GM04504 (cell line): ENCODE results near the gene PTPRN.
"Not testable (repeated sequence)": the region's sequence is repeated elsewhere in the genome, so short reads cannot be mapped to it uniquely, and the experiment has no call there.

Experiments
- DNase-seq: peaks from one replicate; pipeline ENCODE4 v3.0.0-alpha.2; 2012; ENCODE audit warnings: low read depth

PTPRN gene

DNA sequence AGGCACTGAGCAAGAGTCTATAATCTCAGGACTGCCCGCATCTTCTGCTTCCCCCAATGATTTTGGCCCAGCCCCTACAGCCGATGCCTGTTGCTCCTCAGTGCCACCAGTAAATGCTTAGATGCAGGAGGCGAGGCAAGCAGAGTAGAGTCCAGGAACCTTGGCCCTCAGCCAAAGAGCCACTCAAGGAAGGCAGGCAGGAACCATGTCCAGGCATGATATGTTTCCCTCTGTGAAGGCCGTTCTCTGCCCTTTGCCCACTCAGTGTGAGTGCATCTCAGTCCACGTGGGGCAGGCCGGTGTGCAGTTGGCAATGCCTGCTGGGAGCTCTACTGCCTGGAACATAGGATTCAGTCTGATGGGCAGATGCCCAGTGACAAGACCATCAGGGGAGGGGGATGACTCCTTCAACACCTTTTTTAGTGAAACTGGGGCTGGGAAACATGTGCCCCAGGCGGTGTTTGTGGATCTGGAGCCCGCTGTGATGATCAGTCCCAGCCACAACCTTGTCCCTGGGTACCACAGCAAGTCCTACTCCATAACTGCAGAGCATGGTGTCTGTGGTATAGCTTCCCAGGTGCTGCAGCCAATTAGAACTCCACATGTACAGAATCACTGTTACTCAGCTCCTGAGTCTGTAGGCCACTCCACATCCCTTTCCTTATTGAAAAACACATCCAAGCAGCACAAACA, 39.7 kb downstream of the PTPRN start:
- no peak for DNase-seq

DNA sequence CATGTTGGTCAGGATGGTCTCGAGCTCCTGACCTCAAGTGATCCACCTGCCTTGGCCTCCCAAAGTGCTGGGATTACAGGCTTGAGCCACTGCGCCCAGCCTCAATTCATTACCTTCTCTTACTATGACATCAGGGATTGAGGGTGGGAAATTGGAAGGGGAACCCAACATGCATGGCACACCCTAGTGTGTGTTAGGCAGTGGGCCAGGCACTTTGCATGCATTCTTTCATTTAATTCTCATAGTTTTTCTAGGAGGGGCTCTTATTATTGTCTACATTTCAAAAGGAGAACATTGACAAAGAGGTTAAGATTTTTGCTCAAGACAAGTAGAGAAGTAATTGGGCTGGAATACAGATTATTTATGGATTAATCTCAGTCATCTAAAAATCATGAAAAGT, 40.9 kb downstream of the PTPRN start:
- DNase-seq, result no peak

DNA sequence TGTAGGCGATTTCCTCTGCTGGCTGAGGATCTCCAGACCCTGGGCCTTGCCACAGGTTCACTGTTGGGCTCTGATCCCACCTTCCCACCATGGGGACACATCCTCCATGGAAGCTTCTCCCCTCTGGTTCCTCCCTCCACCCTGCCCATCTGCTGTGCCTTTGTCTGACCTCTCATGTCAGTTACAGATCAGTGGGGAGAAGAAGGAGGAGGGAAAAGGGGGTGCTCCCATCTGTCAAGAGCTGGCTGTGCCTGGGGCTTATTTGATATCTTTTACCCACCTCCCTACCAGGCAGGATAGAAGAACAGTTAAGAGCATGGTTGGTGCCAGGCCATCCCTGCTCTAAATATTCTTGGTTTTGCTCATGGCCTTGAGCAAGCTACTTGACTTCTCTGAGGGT, 42.3 kb downstream of the PTPRN start:
- DNase-seq, result no peak

DNA sequence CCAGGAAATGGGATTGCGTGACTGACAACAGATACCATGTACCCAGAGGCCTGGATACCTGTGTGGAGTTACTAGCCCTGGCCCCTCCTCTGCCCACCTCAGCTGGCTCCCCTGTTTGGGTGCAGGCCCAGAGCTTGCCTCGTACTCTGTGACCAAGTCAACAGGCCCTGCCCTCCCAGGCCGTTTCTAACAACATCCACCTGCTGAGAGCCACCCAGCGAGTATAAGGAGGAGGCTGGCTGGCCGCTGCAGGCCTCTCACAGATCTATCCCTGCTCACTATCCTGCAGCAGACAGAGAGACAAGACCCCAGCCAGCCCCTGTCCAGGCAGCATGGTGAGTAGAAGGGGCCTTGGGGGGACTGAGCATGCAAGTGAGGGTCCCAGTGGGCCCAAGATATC, 43.0 kb downstream of the PTPRN start:
- DNase-seq, result no peak

DNA sequence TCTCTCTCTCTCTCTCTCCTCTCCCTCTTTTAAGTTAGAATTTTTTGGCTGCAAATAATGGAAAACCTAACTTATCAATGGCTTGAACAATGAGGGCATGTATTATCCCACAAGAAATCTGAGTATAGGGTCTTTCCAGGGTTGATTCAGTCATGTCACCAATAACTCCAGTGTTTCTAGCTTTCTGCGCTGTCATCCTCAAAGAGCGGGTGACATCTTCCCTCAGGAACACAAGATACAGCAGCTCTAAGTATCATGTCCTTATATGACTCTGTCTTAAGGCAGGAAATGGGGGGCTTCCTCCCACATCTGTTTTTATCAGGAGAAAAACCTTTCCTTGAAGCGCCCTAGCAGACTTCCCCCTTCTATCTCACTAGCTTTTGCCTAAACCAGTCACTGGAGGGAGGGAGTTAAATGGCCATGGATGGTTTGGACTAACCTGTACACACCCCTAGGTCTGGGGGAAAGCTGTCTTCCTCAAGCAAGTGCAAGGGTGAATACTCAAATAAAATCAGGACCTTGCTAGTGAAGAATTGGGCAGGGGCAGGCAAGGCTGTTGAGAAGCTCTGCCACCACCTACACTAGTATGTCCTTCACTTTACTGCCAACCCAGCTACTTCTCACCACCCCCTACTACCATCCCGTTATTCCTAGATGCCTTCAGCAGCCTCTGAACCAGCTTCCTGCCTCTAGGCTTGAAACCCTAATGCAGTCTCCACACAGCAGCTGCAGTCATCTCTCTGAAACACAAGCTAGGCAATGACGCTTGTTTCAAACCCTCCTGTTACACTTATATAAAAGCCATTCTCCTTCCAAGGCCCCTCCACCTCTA, 48.0 kb downstream of the PTPRN start:
- no peak for DNase-seq

DNA sequence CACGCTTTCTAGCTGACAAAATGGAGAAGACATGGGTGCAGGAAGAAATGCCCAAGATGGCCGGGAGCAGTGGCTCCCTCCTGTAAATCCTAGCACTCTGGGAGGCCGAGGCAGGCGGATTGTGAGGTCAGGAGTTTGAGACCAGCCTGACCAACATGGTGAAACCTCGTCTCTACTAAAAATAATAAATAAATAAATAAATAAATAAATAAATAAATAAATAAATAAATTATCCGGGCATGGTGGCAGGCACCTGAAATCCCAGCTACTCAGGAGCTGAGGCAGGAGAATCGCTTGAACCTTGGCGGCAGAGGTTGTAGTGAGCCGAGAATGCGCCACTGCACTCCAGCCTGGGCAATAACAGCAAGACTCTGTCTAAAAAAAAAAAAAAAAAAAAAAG, 50.3 kb downstream of the PTPRN start:
- not testable (repeated sequence) for DNase-seq

DNA sequence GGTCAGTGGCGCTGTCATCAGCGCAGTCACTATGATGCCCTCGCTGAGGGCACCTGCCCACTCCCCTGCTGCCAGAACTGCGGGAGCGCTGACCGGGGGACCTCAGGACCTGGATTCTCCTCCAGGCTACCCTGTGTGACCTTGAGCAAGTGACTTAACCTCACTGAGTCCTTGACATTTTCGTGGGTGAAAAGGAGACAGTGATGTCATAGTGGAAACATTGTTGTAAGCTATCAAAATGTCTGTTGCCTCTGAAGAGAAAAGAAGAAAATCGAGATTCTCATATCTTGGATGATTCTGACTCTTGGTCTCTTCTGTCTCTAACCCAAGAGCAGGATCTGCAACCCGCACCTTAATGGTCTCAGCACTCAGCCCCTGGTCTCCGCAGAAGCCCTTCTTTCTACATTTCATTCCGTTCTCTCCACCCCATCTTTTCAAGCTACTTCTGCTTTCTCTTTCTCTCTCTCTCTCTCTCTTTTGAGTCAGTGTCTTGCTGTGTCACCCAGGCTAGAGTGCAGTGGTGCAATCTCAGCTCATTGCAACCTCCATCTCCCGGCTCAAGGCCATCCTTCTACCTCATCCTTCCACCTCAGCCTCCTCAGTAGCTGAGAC, 54.5 kb downstream of the PTPRN start:
- no peak for DNase-seq

DNA sequence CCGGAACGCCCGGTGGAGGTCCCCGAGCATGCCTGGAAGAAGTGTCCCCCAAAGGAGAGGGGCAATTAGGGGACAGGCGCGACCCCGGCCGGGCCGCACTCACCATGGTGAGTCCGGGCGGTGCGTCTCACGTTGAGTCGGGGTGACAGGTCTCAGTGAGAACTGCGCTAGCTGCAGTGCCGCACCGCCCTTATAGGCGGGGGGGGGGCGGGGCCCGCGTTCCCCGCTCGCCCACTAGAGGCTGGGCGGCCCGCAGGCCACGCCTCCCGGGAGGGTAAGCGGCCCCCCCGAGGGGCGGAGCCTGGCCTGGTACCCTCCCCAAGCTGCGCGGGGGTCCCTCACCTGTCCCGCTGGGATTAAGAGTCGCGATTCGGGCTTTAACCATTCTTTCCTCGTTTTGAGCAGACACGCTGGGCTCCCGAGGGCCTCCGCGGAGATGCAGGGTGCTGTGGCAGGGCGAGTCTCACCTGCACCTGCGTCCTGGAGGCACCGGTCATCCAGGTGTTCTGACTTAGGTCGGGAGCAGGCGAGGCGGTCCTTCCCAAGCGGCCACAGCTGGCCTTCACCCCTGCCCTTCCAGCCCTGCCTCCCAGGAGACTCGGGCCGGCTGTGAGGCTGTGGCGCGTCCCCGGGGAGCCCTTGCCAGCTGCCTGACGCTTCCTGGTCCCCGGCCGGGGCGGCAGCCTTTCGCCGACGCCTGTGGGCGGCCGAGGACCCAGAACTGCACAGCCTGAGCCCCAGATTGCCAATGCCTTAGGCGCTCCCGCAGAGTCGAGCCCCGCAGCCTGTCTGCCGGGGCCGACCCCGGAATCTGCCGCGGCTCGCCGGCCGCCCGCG, 55.2 kb downstream of the PTPRN start, which contains the start of gene TUBA4A:
TSS of gene TUBA4A (minus strand) at position 166 of the 837 bp plus-strand sequence. CDS start at position 106, 60 bp downstream.
- no peak for DNase-seq

DNA sequence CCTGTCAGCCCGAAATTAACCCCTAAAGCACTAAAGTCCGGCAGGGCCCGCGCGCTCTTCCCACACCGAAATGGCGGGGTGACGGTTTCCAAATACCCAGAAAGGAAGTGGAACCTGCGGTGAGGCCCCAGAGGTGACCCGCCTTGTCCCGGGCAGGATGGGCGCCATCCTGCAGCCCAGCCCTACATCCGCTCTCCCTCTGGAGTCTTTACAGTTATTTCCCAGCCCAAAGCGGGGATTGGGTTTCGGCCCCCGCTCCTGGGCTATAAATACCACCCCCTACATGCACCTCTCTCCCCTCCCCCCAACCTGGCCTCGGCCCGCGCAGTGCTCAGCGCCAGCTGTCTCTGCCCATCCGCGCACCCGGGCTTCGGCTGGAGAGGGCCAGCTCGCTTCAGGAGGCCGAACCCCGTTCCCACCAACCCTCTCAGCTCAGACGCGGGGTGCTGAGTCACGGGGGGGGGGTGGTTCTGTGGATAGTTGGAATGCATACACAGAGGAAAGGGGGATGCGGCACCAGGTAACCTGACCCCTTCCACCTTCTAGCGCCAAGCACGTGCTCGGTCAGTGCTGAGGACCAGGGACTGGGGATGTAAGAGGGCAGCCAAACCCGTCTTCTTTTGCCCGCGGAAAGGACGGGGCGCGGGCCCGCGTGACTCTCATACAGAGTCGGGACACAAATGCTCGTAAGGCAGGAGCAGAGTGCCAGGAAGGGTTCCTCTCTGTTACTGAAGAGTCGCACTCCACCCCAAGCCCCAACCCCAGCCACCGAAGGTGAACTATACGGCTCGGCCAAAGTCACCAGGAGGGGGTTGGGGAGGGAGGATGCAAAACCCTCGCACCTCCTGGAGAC, 56.1 kb downstream of the PTPRN start, which contains the start of gene TUBA4B:
TSS of gene TUBA4B (plus strand) at position 344 of the 853 bp plus-strand sequence. CDS start at position 509, 165 bp downstream.
- no peak for DNase-seq

DNA sequence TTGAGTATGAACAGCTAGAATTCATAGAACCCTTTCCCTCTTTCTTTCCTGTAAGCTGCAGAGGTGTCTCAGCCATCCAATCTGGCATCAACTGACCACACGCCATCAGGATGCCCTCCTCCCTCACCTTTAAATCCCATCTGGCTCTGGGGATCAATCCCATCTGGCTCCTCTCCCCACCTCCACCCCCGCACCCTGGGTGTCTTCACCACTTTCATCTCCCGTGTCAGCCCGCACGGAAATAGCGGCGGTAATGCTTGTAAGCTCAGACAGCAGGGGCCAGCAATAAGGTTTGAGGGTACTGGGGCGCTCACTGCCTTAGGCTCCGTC, 56.7 kb downstream of the PTPRN start:
- no peak for DNase-seq

DNA sequence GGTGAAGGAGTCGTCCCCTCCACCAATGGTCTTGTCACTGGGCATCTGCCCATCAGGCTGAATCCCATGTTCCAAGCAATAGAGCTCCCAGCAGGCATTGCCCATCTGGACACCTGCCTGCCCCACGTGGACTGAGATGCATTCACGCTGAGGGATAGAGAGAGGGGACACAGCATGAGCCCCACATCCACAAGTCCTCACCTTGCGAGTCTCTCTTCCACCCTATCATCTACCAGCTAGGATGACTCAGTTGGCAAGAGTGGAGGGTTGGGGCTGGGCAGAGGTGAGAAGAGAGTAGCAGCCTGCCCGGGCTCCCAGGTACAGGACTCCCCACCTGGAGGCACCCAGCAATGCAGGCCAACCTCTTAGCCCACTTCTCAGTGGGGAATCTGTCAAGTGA, 57.1 kb downstream of the PTPRN start:
- DNase-seq, result no peak

DNA sequence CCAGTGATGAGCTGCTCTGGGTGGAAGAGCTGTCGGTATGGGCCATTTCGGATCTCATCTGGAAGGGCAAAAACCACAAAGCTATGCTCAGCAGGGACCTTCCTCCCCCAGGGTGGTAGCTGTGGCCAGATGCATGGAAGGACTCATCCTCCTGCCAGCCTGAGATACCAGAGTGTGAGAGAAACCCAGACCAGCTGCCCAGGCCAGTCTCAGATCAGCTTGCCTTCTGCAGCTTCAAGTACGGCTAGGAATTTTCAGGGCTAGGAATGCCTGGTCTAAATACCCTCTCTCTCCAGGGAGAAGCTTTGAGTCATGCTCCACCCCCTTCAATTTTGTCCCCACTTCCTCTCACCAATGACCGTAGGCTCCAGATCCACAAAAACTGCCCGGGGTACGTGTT, 57.5 kb downstream of the PTPRN start:
- no peak for DNase-seq

DNA sequence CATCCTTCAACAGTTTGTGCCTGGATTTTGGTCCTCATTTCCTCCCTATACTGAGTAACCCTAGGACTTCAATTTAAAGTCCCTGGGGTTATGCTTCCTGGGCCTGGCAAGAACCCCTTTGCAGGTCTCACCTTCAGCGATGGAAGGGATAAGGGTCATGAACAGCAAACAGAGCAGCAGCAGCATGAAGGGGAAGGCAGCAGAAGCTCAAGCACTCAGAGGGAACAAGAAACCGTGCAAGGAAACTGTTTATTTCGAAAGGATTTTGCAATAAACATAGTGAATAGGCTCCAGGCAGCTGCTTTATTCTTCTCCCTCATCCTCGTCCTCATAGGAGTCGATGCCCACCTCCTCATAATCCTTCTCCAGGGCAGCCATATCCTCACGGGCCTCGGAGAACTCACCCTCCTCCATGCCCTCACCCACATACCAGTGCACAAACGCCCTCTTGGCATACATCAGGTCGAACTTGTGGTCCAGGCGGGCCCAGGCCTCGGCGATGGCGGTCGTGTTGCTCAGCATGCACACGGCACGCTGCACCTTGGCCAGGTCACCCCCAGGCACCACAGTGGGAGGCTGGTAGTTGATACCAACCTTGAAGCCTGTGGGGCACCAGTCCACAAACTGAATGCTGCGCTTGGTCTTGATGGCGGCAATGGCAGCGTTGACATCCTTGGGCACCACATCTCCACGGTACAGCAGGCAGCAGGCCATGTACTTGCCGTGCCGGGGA, 59.0 kb downstream of the PTPRN start:
- no peak for DNase-seq

DNA sequence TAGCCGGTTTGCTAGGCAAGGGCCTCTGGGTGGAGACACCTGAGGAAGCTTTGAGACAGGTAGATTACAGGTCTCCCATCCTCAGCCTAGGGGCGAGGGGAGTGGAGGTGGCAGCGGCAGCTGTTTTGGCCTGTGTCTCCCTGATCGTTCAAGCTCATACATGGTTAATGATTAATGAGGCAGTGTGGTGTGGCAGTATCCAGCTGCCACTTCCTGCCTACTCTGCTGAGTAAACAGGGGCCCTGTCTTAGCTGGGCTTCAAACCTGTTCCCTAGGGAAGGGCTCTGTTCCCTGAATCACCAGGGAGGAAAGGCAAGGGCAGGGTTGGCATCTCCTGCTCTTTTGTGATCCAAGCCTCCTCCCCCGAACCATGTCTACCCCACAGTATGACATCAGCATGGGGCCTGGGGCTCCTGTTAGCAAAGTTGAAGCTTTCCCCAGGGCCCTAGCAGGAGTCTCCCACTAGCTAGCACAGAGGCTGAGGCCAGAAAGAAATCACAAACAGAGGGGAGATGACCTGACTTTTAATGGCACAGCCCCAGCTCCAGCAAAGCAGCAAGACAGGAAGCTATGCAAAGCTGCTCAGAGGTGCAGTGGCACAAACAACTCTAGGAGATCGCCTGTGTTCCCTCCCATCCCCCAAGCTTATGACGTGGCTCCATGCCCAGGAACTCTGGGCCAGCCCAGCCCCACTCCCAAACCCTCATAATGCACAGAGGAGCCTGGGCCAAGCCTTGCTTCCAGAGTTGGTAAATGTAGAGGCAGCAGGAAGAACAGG, 59.8 kb downstream of the PTPRN start:
- DNase-seq, result peak; percentile 49

DNA sequence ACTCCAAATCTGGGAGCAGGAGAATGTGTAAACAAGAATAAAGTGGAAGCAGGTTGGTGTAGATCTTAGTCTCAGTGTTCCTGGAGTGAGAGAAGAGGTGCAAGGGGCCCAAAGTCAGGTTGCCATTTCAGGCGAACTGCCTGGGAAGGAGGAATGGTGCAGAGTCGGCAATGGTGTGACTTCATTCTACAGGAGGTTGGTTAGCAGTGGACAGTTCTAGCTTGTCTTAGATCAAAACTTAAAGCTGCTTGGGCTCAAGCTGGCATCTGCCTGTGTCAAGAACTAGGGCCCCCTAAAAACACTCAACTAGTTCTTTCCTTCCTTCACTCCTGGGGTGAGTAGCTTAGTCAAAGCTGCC, 60.4 kb downstream of the PTPRN start:
- DNase-seq, result no peak

DNA sequence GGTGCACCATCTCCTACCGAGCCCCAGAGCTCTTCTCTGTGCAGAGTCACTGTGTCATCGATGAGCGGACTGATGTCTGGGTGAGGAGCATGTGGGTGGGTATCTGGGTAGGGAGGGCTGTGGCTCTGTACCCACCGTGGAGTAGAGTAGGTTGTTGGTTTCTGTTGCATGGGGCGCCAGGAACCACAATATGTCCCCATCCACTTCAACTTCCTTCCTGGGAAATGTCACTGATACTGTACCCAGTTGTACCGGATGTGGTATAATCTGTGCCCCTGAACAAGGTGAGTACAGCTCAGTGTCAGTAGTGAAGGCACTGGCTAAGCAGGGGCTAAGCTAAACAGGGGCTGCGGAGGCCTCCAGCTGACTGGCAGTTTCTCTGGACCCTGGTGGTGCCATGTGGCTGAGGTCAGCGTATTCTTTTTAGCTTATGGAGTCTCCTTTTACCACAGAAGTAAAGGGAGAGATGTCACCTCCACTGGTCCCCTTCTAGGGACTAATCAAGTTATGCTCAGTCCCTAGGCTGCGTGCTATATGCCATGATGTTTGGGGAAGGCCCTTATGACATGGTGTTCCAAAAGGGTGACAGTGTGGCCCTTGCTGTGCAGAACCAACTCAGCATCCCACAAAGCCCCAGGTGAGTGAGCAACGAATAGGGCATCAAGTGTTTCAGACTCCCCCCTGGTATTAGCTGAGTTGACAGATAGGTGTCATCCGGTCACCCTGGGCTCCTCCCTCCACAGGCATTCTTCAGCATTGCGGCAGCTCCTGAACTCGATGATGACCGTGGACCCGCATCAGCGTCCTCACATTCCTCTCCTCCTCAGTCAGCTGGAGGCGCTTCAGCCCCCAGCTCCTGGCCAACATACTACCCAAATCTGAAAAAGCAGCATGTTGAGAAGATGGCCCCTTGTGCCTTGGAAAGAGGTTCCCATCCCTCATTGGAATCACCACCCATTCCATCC, 61.2 kb downstream of the PTPRN start:
- no peak for DNase-seq

DNA sequence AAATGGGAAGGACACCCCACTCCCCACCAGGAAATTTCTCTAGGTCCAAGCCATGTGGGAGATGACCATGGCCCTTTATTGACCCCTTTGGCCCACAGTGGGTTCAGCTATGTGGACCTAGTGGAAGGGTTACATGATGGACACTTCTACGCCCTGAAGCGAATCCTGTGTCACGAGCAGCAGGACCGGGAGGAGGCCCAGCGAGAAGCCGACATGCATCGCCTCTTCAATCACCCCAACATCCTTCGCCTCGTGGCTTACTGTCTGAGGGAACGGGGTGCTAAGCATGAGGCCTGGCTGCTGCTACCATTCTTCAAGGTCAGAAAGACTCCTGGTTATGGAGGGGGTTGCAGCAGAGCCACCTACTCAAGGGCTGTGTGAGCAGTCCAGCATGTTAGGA, 62.6 kb downstream of the PTPRN start:
- DNase-seq, result no peak

DNA sequence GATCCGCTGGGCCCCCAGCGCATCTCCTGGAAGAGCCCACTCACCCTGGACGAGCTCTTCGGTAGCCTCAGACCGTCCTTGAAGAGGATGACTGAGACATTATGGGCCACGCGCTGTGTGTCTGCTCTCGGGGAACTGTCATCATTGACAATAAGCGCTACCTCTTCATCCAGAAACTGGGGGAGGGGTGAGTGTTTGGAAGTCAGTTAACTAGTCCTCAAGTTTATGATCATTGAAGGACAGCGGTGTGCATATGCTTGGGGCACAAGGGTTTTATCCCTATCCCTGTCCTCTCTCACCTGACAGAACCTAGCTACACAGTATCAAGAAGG, 63.3 kb downstream of the PTPRN start:
- DNase-seq, result no peak
